LNCaP clone FGC (cell line): ENCODE results near the gene ATP11B.
A peak's percentile ranks its signal among the peaks of the same experiment; 100 is the strongest.

Experiments
- DNase-seq: peaks from one replicate; pipeline ENCODE4 v3.0.0-alpha.2; 2011; ENCODE audit warnings: low read depth
- H3K4me3 ChIP-seq: 2 replicates; pipeline ENCODE4 v1.5.1; 2011; ENCODE audit warnings: mild to moderate bottlenecking, low read depth, low read length, control low read depth
- CTCF ChIP-seq: IDR thresholded peaks from 2 replicates; pipeline ENCODE4 v1.5.1; 2012; ENCODE audit warnings: mild to moderate bottlenecking; ENCODE audit not compliant: control insufficient read depth, insufficient read depth; ENCODE audit errors: extremely low read depth

The ATP11B gene

GRCh38 chr3:182792901-182793662, at the start of gene ATP11B:
Gene ATP11B (plus strand): TSS chr3:182793504. CDS start chr3:182793760, 256 bp downstream.
- 0 out of 2 replicates have a peak, but pooled peaks have one; percentile 2 for TF ChIP-seq CTCF
- H3K4me3 ChIP-seq, result peak within 1 kb of the TSS; percentile 88

GRCh38 chr3:182746959-182747358, 46.3 kb upstream of the ATP11B start:
- no peak for DNase-seq
- no peak overlapping the region for H3K4me3 ChIP-seq
- TF ChIP-seq CTCF, result no peak

More at GRCh38 chr3:182792901-182793662, at the start of gene ATP11B:
- DNase-seq, result no peak

GRCh38 chr3:182755308-182755707, 38.0 kb upstream of the ATP11B start:
- TF ChIP-seq CTCF, result no peak
- H3K4me3 ChIP-seq, result no peak overlapping the region
- no peak for DNase-seq

GRCh38 chr3:182755712-182756111, 37.6 kb upstream of the ATP11B start:
- H3K4me3 ChIP-seq, result no peak overlapping the region
- TF ChIP-seq CTCF, result no peak
- DNase-seq, result no peak

- no peak for TF ChIP-seq CTCF
- DNase-seq, result peak; percentile 54
These were observed 32.6 kb upstream of the ATP11B start for GRCh38 chr3:182760576-182761164.

GRCh38 chr3:182763896-182764295, 29.4 kb upstream of the ATP11B start:
- TF ChIP-seq CTCF, result no peak

More at GRCh38 chr3:182760576-182761164, 32.6 kb upstream of the ATP11B start:
- no peak overlapping the region for H3K4me3 ChIP-seq

More at GRCh38 chr3:182763896-182764295, 29.4 kb upstream of the ATP11B start:
- DNase-seq, result no peak
- no peak overlapping the region for H3K4me3 ChIP-seq
